Mammary epithelial cell (primary cell): ENCODE results near the gene MBNL3.

Experiments used
- CTCF ChIP-seq, 2 donors: IDR thresholded peaks in 1 of 2; conservative IDR thresholded peaks in 1 of 2; 2 replicates each; pipeline ENCODE4 v1.5.1; 2011 to 2012; ENCODE audit warnings: inconsistent platforms in 2 of 2, low read length in 2 of 2, mild to moderate bottlenecking in 2 of 2, control low read depth in 1 of 2, low read depth in 1 of 2; ENCODE audit not compliant: insufficient read depth in 1 of 2; ENCODE audit errors: extremely low read depth in 1 of 2
- EZH2 ChIP-seq: IDR thresholded peaks from 2 replicates; pipeline ENCODE4 v1.6.1; 2012; ENCODE audit warnings: low read length, inconsistent platforms, borderline replicate concordance

- TF ChIP-seq CTCF (conservative IDR thresholded peaks at IDR 0.05 in 1 of 2, IDR thresholded peaks at IDR 0.05 in 1 of 2; ENCODE audit: extremely low read depth in 1 of 2, insufficient read depth in 1 of 2, low read depth in 1 of 2, low read length in 2 of 2) (no peak), EZH2 (no peak)
Observed at GRCh38 chrX:132489578-132490419, 961 bp upstream of the MBNL3 start.
